ENCODE measurements around the gene PTPRK.

PTPRK gene

GRCh38 chr6:128240024-128240428, 280.4 kb downstream of the PTPRK start:
- DNase-seq: no peak

- DNase-seq: no peak
Observed at GRCh38 chr6:128239146-128239545, 281.3 kb downstream of the PTPRK start.

- DNase-seq: no peak
Observed at GRCh38 chr6:128238225-128238624, 282.2 kb downstream of the PTPRK start.

GRCh38 chr6:128235556-128235955, 284.8 kb downstream of the PTPRK start:
- no peak for DNase-seq

GRCh38 chr6:128233531-128233930, 286.9 kb downstream of the PTPRK start:
- DNase-seq: no peak

- DNase-seq: no peak
Observed at GRCh38 chr6:128230267-128230989, 290.0 kb downstream of the PTPRK start.

GRCh38 chr6:128225612-128226011, 294.8 kb downstream of the PTPRK start:
- DNase-seq: no peak

- no peak for DNase-seq
Observed at GRCh38 chr6:128216917-128217316, 303.5 kb downstream of the PTPRK start.

- no peak for DNase-seq
Observed at GRCh38 chr6:128209771-128210170, 310.6 kb downstream of the PTPRK start.

GRCh38 chr6:128208851-128209580, 311.4 kb downstream of the PTPRK start:
- DNase-seq: no peak

GRCh38 chr6:128208078-128208477, 312.3 kb downstream of the PTPRK start:
- no peak for DNase-seq

GRCh38 chr6:128206610-128207426, 313.6 kb downstream of the PTPRK start:
- DNase-seq: no peak

GRCh38 chr6:128204616-128205015, 315.8 kb downstream of the PTPRK start:
- no peak for DNase-seq

- DNase-seq: no peak
Observed at GRCh38 chr6:128202169-128202765, 318.1 kb downstream of the PTPRK start.

- no peak for DNase-seq
Observed at GRCh38 chr6:128200789-128201188, 319.6 kb downstream of the PTPRK start.

GRCh38 chr6:128199461-128199860, 320.9 kb downstream of the PTPRK start:
- no peak for DNase-seq

GRCh38 chr6:128192972-128193371, 327.4 kb downstream of the PTPRK start:
- DNase-seq: no peak

- DNase-seq: no peak
Observed at GRCh38 chr6:128188678-128189077, 331.7 kb downstream of the PTPRK start.

- DNase-seq: no peak
Observed at GRCh38 chr6:128186729-128187128, 333.7 kb downstream of the PTPRK start.

GRCh38 chr6:128179876-128180438, 340.4 kb downstream of the PTPRK start:
- no peak for DNase-seq

GRCh38 chr6:128174724-128175123, 345.7 kb downstream of the PTPRK start:
- no peak for DNase-seq

GRCh38 chr6:128172752-128173682, 347.4 kb downstream of the PTPRK start:
- no peak for DNase-seq

Data from activated CD8-positive, alpha-beta memory T cell treated with anti-CD3 and anti-CD28 coated beads, Interleukin-2, amount 50 U/mL, for 4 hours (primary cell).